Skeletal muscle cell (primary cell): ENCODE data around the gene ZNRF1.
"Not testable (repeated sequence)": the region's sequence is repeated elsewhere in the genome, so short reads cannot be mapped to it uniquely, and the experiment has no call there.

Source experiments
- DNase-seq: peaks from one replicate; pipeline ENCODE4 v3.0.0-alpha.2; 2010; ENCODE audit warnings: low read depth
- H3K4me3 ChIP-seq: 2 replicates; pipeline ENCODE4 v1.5.1; 2011; ENCODE audit warnings: low read depth, mild to moderate bottlenecking, control low read depth, low read length, moderate library complexity

Gene ZNRF1

GRCh38 chr16:74999609-75000480 is 1.0 kb downstream of the ZNRF1 start:
- H3K4me3 ChIP-seq = peak overlapping the region; percentile 77
- DNase-seq = no peak

GRCh38 chr16:75000481-75001081 is 1.8 kb downstream of the ZNRF1 start:
- no peak for DNase-seq
- H3K4me3 ChIP-seq = peak overlapping the region; percentile 77

GRCh38 chr16:75002474-75002873 is 3.6 kb downstream of the ZNRF1 start:
- no peak for DNase-seq
- no peak overlapping the region for H3K4me3 ChIP-seq

- DNase-seq = no peak
- no peak overlapping the region for H3K4me3 ChIP-seq
Observed at GRCh38 chr16:75003931-75004330, 5.1 kb downstream of the ZNRF1 start.

GRCh38 chr16:75004460-75004859 is 5.6 kb downstream of the ZNRF1 start:
- H3K4me3 ChIP-seq = no peak overlapping the region
- DNase-seq = no peak

- no peak overlapping the region for H3K4me3 ChIP-seq
- no peak for DNase-seq
Observed at GRCh38 chr16:75005697-75006096, 6.9 kb downstream of the ZNRF1 start.

- no peak overlapping the region for H3K4me3 ChIP-seq
- no peak for DNase-seq
Observed at GRCh38 chr16:75007443-75007842, 8.6 kb downstream of the ZNRF1 start.

- H3K4me3 ChIP-seq = no peak overlapping the region
- DNase-seq = no peak
Observed at GRCh38 chr16:75010427-75010826, 11.6 kb downstream of the ZNRF1 start.

GRCh38 chr16:75011634-75012307 is 12.9 kb downstream of the ZNRF1 start:
- DNase-seq = peak; percentile 75

GRCh38 chr16:75012380-75013081 is 13.7 kb downstream of the ZNRF1 start:
- DNase-seq = no peak
- no peak overlapping the region for H3K4me3 ChIP-seq

More at GRCh38 chr16:75011634-75012307, 12.9 kb downstream of the ZNRF1 start:
- no peak overlapping the region for H3K4me3 ChIP-seq

GRCh38 chr16:75013123-75013522 is 14.3 kb downstream of the ZNRF1 start:
- not testable (repeated sequence) for DNase-seq, H3K4me3 ChIP-seq

GRCh38 chr16:75014318-75014717 is 15.5 kb downstream of the ZNRF1 start:
- no peak for DNase-seq
- no peak overlapping the region for H3K4me3 ChIP-seq

- not testable (repeated sequence) for DNase-seq, H3K4me3 ChIP-seq
Observed at GRCh38 chr16:75016451-75017081, 17.7 kb downstream of the ZNRF1 start.

GRCh38 chr16:75017670-75018525 is 19.1 kb downstream of the ZNRF1 start:
- DNase-seq = no peak
- no peak overlapping the region for H3K4me3 ChIP-seq

- H3K4me3 ChIP-seq = no peak overlapping the region
- no peak for DNase-seq
Observed at GRCh38 chr16:75019007-75019406, 20.2 kb downstream of the ZNRF1 start.

GRCh38 chr16:75019586-75019985 is 20.8 kb downstream of the ZNRF1 start:
- H3K4me3 ChIP-seq = no peak overlapping the region
- DNase-seq = no peak

GRCh38 chr16:75021410-75021809 is 22.6 kb downstream of the ZNRF1 start:
- H3K4me3 ChIP-seq = no peak overlapping the region
- DNase-seq = no peak

GRCh38 chr16:75022567-75022966 is 23.7 kb downstream of the ZNRF1 start:
- no peak for DNase-seq
- H3K4me3 ChIP-seq = no peak overlapping the region
